Stimulated activated effector memory CD8-positive, alpha-beta T cell treated with anti-CD3 and anti-CD28 coated beads, Interleukin-12 subunit alpha, Interleukin-12 subunit beta, amount 100 ng/mL, for 72 hours (primary cell): ENCODE data around the gene CANT1.
A peak's percentile ranks its signal among the peaks of the same experiment; 100 is the strongest.
"Not testable (repeated sequence)": the region's sequence is repeated elsewhere in the genome, so short reads cannot be mapped to it uniquely, and the experiment has no call there.

Source experiments
- ATAC-seq: fragments of 150-1000 bp; cut with Tn5 transposase; 2 replicates; pipeline ENCODE4 v1.10.0; 2021
- DNase-seq, 2 donors: peaks; one replicate each; pipeline ENCODE4 v3.0.0; 2021 to 2022; ENCODE audit warnings: low spot score in 2 of 2
- H3K27ac Mint-ChIP-seq: one replicate; pipeline ENCODE4 v1.8.0; 2022; ENCODE audit warnings: mild to moderate bottlenecking, mixed read lengths
- H3K36me3 Mint-ChIP-seq: one replicate; pipeline ENCODE4 v1.8.0; 2022; ENCODE audit warnings: mild to moderate bottlenecking, mixed read lengths
- H3K4me1 Mint-ChIP-seq: one replicate; pipeline ENCODE4 v1.8.0; 2022; ENCODE audit warnings: mixed read lengths
- H3K4me3 Mint-ChIP-seq: one replicate; pipeline ENCODE4 v1.8.0; 2022; ENCODE audit warnings: mild to moderate bottlenecking, mixed read lengths
- H3K9me3 Mint-ChIP-seq: one replicate; pipeline ENCODE4 v1.8.0; 2022; ENCODE audit warnings: mixed read lengths

The CANT1 gene

GRCh38 chr17:79035686-79036085, 26.1 kb upstream of the CANT1 start:
- H3K36me3 Mint-ChIP-seq, result no peaks in the 10 kb centered on the region
- H3K9me3 Mint-ChIP-seq, result no peaks in the 10 kb centered on the region
- no peak for ATAC-seq
- DNase-seq, result no peak
- no peak overlapping the region for H3K27ac Mint-ChIP-seq
- no peak overlapping the region for H3K4me3 Mint-ChIP-seq
- H3K4me1 Mint-ChIP-seq, result no peaks in the 10 kb centered on the region

- Mint-ChIP-seq H3K27ac (no peak overlapping the region), H3K9me3 (no peaks in the 10 kb centered on the region), H3K36me3 (no peaks in the 10 kb centered on the region), H3K4me1 (no peaks in the 10 kb centered on the region), H3K4me3 (no peak overlapping the region)
- ATAC-seq, result no peak
- DNase-seq, result no peak
These were observed 25.4 kb upstream of the CANT1 start for GRCh38 chr17:79034931-79035485.

- H3K36me3 Mint-ChIP-seq, result no peaks in the 10 kb centered on the region
- H3K9me3 Mint-ChIP-seq, result no peaks in the 10 kb centered on the region
- H3K27ac Mint-ChIP-seq, result no peak overlapping the region
- no peaks in the 10 kb centered on the region for H3K4me1 Mint-ChIP-seq
- no peak for DNase-seq
- ATAC-seq, result no peak
- H3K4me3 Mint-ChIP-seq, result no peak overlapping the region
These were observed 24.4 kb upstream of the CANT1 start for GRCh38 chr17:79033741-79034501.

- ATAC-seq (no peak), DNase-seq (no peak)
- Mint-ChIP-seq H3K9me3 (no peaks in the 10 kb centered on the region), H3K36me3 (no peaks in the 10 kb centered on the region), H3K4me1 (no peaks in the 10 kb centered on the region), H3K4me3 (no peak overlapping the region), H3K27ac (no peak overlapping the region)
These were observed 23.6 kb upstream of the CANT1 start for GRCh38 chr17:79033046-79033616.

- no peaks in the 10 kb centered on the region for H3K4me1 Mint-ChIP-seq
- H3K9me3 Mint-ChIP-seq, result no peaks in the 10 kb centered on the region
- ATAC-seq (no peak), DNase-seq (no peak)
- no peak overlapping the region for H3K4me3 Mint-ChIP-seq
- H3K27ac Mint-ChIP-seq, result peak overlapping the region; percentile 46
- no peaks in the 10 kb centered on the region for H3K36me3 Mint-ChIP-seq
These were observed 22.7 kb upstream of the CANT1 start for GRCh38 chr17:79031996-79032875.

DNA sequence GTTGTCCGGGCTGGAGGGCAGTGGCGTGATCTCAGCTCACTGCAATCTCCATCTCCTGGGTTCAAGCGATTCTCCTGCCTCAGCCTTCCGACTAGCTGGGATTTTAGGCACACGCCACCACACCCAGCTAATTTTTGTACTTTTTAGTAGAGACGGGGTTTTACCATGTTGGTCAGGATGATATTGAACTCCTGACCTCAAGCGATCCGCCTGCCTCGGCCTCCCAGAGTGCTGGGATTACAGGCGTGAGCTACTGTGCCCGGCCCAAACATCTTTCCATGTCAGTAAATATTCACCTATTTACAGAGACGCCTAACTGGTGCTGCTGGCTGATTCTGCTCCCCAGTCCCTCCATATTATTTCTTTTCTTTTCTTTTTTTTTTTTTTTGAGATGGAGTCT, 21.1 kb upstream of the CANT1 start:
- H3K9me3 Mint-ChIP-seq, ATAC-seq, H3K27ac Mint-ChIP-seq, H3K4me1 Mint-ChIP-seq, H3K36me3 Mint-ChIP-seq, H3K4me3 Mint-ChIP-seq, DNase-seq: not testable (repeated sequence)

- H3K9me3 Mint-ChIP-seq, result no peaks in the 10 kb centered on the region
- ATAC-seq (no peak), DNase-seq (no peak)
- H3K36me3 Mint-ChIP-seq, result no peaks in the 10 kb centered on the region
- H3K4me3 Mint-ChIP-seq, result no peak overlapping the region
- no peaks in the 10 kb centered on the region for H3K4me1 Mint-ChIP-seq
- H3K27ac Mint-ChIP-seq, result no peak overlapping the region
These were observed 19.9 kb upstream of the CANT1 start for GRCh38 chr17:79029327-79030009.

DNA sequence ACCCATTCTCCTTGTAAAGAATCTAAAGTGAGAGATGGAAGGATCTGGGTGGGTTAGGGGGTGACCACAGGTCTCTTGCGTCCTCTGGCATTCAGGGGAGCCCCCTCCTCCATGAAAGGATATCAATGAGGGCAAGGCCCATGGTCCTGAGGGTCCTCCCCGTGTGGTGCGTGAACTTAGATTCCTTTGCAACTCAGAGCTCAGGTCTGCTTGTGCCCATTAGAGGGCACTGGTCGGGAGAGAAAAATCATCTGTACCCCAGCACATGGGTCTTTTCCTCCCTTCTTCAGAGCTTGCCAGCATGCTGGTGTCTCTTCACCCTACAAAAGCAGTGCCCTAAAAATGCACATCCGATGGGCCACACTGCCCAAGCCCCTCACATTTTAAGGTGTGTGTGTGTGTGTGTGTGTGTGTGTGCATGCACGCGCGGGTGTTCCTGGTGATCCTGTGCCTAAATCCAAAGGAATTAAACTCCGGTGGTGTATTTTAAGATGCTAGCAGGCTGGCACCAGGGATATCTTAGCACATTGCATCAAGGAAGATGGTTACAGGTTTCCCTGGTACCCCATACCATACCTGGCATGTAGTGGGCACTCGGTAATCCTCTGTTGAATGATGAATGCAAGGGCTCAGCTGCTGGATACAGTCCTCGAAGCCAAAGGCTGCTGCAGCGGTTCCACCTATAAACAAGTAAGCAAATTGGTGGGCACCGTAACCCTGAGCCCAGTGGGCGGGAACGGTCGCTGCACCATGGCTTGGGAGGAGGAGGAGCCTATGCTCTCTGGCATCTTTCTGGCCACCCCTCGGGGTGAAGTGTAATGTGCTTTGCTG, 19.1 kb upstream of the CANT1 start:
- no peaks in the 10 kb centered on the region for H3K36me3 Mint-ChIP-seq
- H3K4me1 Mint-ChIP-seq, result peaks cover 6% of the 10 kb centered on the region
- no peak for ATAC-seq
- no peak overlapping the region for H3K4me3 Mint-ChIP-seq
- no peaks in the 10 kb centered on the region for H3K9me3 Mint-ChIP-seq
- no peak overlapping the region for H3K27ac Mint-ChIP-seq
- no peak for DNase-seq

- Mint-ChIP-seq H3K36me3 (no peaks in the 10 kb centered on the region), H3K9me3 (no peaks in the 10 kb centered on the region), H3K4me1 (peaks cover 12% of the 10 kb centered on the region), H3K27ac (no peak overlapping the region), H3K4me3 (no peak overlapping the region)
- ATAC-seq (no peak), DNase-seq (no peak)
These were observed 18.4 kb upstream of the CANT1 start for GRCh38 chr17:79027925-79028491.

DNA sequence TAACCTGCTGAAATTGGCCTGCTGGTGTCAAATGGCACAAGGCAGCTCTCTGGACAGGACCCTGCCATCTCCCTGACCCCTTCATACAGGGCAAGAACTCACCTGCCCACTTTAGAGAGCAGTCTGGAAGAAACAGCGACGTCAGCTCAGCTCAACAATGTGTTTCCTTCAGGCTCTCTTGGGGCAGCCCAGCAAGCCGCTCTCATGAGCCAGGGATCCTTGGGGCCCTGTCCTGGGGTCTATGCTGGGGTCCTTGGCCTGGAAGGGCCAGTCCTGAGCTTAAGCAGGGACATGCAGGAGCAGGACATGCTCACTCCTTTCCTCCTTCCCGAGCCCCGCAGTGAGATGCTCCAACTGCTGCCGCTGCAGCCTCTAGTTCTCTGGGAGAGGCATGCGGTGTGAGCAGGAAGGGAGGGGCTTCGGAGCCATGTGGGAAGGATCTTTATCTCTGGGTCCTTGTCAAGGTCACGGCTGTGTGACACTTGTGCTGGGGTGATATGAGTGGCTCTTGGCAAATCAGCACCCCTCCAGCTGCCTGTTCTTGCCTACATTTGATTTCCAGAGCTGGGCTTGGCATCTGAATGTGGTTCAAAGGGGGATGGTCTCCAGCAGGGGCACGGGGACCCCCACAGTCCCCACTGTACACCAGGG, 17.8 kb upstream of the CANT1 start:
- Mint-ChIP-seq H3K9me3 (no peaks in the 10 kb centered on the region), H3K27ac (no peak overlapping the region), H3K36me3 (no peaks in the 10 kb centered on the region), H3K4me1 (peaks cover 13% of the 10 kb centered on the region), H3K4me3 (no peak overlapping the region)
- DNase-seq (no peak), ATAC-seq (no peak)

GRCh38 chr17:79026376-79027273, 17.1 kb upstream of the CANT1 start:
- H3K4me1 Mint-ChIP-seq, result peaks cover 13% of the 10 kb centered on the region
- ATAC-seq (no peak), DNase-seq (no peak)
- no peak overlapping the region for H3K4me3 Mint-ChIP-seq
- no peaks in the 10 kb centered on the region for H3K9me3 Mint-ChIP-seq
- H3K27ac Mint-ChIP-seq, result no peak overlapping the region
- H3K36me3 Mint-ChIP-seq, result no peaks in the 10 kb centered on the region

DNA sequence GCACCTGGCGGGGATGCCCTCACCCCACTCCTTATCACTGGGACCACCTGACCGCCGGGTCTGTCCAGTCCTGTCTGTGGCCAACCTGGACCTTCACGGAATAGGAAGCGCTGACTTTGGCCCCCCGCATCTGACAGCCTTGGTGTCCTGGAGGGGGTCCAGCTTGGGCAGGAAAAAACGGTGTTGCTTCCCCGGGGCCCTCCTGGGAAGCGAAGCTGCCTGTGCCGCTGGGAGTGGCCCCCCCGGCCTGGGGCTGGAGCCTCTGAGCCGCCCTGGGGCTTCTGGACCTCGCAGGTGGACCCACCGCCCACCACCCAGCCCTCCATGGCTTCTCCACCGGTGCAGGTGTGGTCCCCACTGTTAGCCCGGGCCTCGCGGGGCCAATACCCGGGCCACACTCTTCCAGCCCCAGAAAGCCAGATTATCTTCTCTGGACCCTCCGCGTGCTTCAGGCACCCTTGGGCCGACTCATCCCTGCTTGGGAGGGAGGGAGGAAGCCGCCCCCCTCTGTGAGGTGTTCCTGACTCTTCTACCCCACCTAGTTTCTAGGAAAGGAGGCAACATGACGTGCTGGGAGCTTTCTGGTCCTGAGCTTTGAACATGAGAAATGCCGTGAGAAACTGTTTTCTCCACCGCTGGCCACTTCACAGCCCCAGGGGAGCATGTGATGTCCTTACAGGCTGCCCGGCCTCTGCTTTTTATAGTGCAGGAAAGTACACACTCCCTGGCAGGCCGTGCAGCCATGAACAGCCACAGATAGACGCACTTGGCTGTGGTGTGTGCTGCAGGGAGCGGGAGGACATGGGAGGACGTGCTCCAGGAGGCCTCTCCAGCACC, 15.6 kb upstream of the CANT1 start:
- H3K4me3 Mint-ChIP-seq, result peak overlapping the region; percentile 83

More for the DNA sequence above, 15.6 kb upstream of the CANT1 start:
- Mint-ChIP-seq H3K9me3 (no peaks in the 10 kb centered on the region), H3K27ac (no peak overlapping the region), H3K4me1 (peaks cover 13% of the 10 kb centered on the region), H3K36me3 (no peaks in the 10 kb centered on the region)
- DNase-seq, result no peak
- no peak for ATAC-seq
